RWPE2 (cell line): ENCODE measurements around the gene OR2AJ1.
A peak's percentile ranks its signal among the peaks of the same experiment; 100 is the strongest.

Experiments used
- ATAC-seq: fragments of 200-7000 bp; cut with Tn5 transposase; 3 replicates; pipeline ENCODE4 v1.9.1; 2021; ENCODE audit warnings: low read depth
- DNase-seq: peaks from one replicate; pipeline ENCODE4 v3.0.0-alpha.2; 2020; ENCODE audit warnings: low spot score
- H3K27ac ChIP-seq: fragments of 450-650 bp; 2 replicates; pipeline ENCODE4 v1.5.1; 2017; ENCODE audit warnings: mild to moderate bottlenecking; ENCODE audit not compliant: poor library complexity, severe bottlenecking
- H3K27me3 ChIP-seq: fragments of 250-450 bp; sonication (Bioruptor Pico); 2 replicates; pipeline ENCODE4 v1.5.1; 2021; ENCODE audit warnings: mild to moderate bottlenecking, moderate library complexity; ENCODE audit not compliant: insufficient read depth, poor library complexity, severe bottlenecking
- H3K36me3 ChIP-seq: fragments of 250-450 bp; sonication (Bioruptor Pico); 2 replicates; pipeline ENCODE4 v1.5.1; 2020; ENCODE audit warnings: low read depth, mild to moderate bottlenecking, moderate library complexity
- H3K4me1 ChIP-seq: fragments of 250-450 bp; sonication (Bioruptor Pico); 2 replicates; pipeline ENCODE4 v1.5.1; 2021; ENCODE audit warnings: mild to moderate bottlenecking, moderate library complexity; ENCODE audit not compliant: insufficient read depth, poor library complexity, severe bottlenecking
- H3K4me3 ChIP-seq: fragments of 250-450 bp; sonication (Bioruptor Pico); 2 replicates; pipeline ENCODE4 v1.5.1; 2021; ENCODE audit warnings: mild to moderate bottlenecking, moderate library complexity; ENCODE audit not compliant: severe bottlenecking
- H3K9me3 ChIP-seq: fragments of 250-450 bp; sonication (Bioruptor Pico); 2 replicates; pipeline ENCODE4 v1.5.1; 2021; ENCODE audit warnings: mild to moderate bottlenecking, moderate library complexity; ENCODE audit not compliant: severe bottlenecking
- CTCF ChIP-seq: fragments of 450-650 bp; IDR thresholded peaks from one replicate; pipeline ENCODE4 v1.5.1; 2017; ENCODE audit warnings: mild to moderate bottlenecking, moderate library complexity; ENCODE audit not compliant: poor library complexity, severe bottlenecking

Gene OR2AJ1

DNA sequence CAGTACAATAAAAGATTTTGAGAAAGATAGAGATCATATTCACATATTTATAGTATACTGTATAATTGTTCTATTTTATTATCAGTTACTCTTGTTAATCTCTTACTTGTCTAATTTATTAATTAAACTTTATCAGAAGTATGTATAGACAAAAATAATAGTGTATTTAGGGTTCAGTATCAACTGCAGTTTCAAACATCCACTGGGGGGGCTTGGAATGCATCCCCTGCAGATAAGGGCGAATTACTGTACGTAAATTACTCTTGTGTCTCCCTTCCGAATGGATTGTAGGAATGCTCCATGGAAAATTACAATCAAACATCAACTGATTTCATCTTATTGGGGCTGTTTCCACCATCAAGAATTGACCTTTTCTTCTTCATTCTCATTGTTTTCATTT, 23.9 kb downstream of the OR2AJ1 start, which contains the start of gene OR2L8:
Gene OR2L8 (plus strand): TSS at position 301 of the 400 bp plus-strand sequence. CDS start 0 bp downstream, at position 301.
- Histone ChIP-seq H3K27me3 (no peaks in the 10 kb centered on the region), H3K4me1 (no peaks in the 10 kb centered on the region), H3K27ac (no peak within 1 kb of the TSS), H3K9me3 (no peaks in the 10 kb centered on the region), H3K36me3 (no peaks in the 10 kb centered on the region), H3K4me3 (no peak within 1 kb of the TSS)
- TF ChIP-seq CTCF, result no peak
- DNase-seq (no peak), ATAC-seq (no peak)

DNA sequence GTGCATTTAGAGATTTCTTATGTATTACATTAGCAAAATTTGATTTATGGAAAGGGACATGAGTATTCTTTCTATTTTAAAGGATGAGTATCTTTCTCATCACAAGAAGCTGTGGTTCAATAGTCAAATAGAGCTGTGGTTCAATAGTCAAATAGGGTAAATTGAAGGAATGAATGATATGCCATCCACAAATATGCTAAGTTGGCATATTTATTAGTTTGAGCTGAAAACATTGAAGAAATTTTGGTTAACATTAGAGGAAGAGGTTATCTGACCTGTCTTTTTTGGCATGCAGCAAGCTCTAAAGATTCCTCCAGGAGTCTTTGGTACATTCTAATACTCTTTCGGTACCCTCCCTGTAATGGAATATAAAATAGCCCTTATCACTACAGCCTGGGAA, 28.7 kb downstream of the OR2AJ1 start:
- H3K4me1 ChIP-seq, result no peaks in the 10 kb centered on the region
- H3K9me3 ChIP-seq, result no peaks in the 10 kb centered on the region
- ATAC-seq, result no peak
- H3K36me3 ChIP-seq, result no peaks in the 10 kb centered on the region
- DNase-seq, result no peak
- TF ChIP-seq CTCF, result no peak
- H3K27me3 ChIP-seq, result no peaks in the 10 kb centered on the region
- H3K4me3 ChIP-seq, result no peak overlapping the region
- H3K27ac ChIP-seq, result no peak overlapping the region

DNA sequence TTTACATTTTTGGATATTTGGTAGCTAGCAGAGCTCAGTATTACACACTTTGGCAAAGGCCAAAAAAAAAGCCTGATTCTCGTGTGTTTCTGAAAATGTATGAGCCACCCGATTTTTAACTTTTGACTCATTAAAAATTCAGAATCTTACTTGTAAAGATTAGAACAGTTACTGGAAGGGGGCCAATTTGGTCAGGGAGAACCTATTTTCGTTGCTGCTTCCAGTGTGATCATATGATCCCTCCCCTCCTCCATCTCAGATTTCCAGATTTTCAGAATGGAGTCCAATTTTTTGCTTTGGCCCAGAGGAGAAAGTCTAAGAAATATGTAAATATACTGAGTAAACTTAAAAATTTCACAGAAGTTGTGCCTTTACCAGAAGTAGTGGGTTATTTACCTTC, 37.1 kb downstream of the OR2AJ1 start:
- H3K4me1 ChIP-seq, result no peaks in the 10 kb centered on the region
- H3K36me3 ChIP-seq, result no peaks in the 10 kb centered on the region
- H3K9me3 ChIP-seq, result no peaks in the 10 kb centered on the region
- H3K27me3 ChIP-seq, result no peaks in the 10 kb centered on the region
- DNase-seq (no peak), ATAC-seq (no peak)
- no peak overlapping the region for H3K4me3 ChIP-seq
- TF ChIP-seq CTCF, result no peak
- H3K27ac ChIP-seq, result peak overlapping the region; percentile 22

- no peaks in the 10 kb centered on the region for H3K4me1 ChIP-seq
- no peak overlapping the region for H3K4me3 ChIP-seq
- peak overlapping the region; percentile 22 for H3K27ac ChIP-seq
- 0 out of 3 replicates have a peak, but pooled peaks have one; percentile 25 for ATAC-seq
- no peaks in the 10 kb centered on the region for H3K36me3 ChIP-seq
- TF ChIP-seq CTCF, result no peak
- H3K27me3 ChIP-seq, result no peaks in the 10 kb centered on the region
- no peak for DNase-seq
- no peaks in the 10 kb centered on the region for H3K9me3 ChIP-seq
Observed at GRCh38 chr1:247962911-247963588, 38.4 kb downstream of the OR2AJ1 start.

GRCh38 chr1:247964933-247965332, 40.2 kb downstream of the OR2AJ1 start, which contains the start of gene OR2AK2:
Gene OR2AK2 (plus strand): TSS chr1:247965233. CDS start chr1:247965377, 144 bp downstream.
- TF ChIP-seq CTCF, result no peak
- Histone ChIP-seq H3K4me3 (no peak within 1 kb of the TSS), H3K27me3 (no peaks in the 10 kb centered on the region), H3K36me3 (no peaks in the 10 kb centered on the region), H3K27ac (no peak within 1 kb of the TSS), H3K9me3 (no peaks in the 10 kb centered on the region), H3K4me1 (no peaks in the 10 kb centered on the region)
- DNase-seq (no peak), ATAC-seq (no peak)
